GM12873 (cell line): ENCODE results near the gene UMPS.

ENCODE experiments used
- TF ChIP-seq, protein P1 (sequence below): IDR thresholded peaks from 2 replicates; pipeline ENCODE4 v1.5.1; 2012; ENCODE audit warnings: low read depth, mild to moderate bottlenecking, moderate library complexity, low read length, control low read depth; ENCODE audit not compliant: insufficient read depth; ENCODE audit errors: missing control alignments

The UMPS gene

DNA sequence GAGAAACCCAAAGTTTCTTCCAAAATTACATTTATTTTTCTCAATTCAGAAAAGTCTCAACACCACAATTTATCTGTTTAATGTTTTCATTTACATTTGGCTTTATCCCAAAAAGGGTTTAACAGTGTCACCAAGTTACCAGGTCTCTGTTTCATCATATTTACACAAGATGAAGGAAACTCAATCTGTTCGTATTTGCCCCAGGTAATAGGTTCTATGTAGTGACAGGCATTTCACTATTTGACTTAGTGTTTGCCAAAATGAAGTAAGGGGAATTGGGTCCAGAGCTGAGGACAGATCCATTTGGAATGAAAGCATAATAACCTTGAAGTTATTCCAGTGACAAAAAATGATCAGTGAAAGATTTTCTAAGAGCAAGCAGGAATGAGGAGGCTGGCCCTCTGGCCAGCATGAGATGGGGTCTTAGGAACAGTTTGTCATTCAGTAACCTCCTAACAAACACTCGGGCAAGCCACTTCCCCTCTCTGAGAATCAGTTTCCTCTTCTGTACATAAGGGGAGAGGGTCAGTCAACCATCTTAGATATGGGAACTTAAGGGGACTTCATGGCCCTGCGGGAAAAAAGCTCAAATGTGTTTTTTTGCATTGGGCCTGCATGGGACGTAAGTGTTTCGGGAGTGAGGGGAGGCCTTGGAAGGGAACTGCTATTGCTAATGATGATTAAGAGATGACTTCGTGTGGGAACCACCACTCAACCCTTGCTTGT, 31.8 kb downstream of the UMPS start:
- TF ChIP-seq, protein P1, sequence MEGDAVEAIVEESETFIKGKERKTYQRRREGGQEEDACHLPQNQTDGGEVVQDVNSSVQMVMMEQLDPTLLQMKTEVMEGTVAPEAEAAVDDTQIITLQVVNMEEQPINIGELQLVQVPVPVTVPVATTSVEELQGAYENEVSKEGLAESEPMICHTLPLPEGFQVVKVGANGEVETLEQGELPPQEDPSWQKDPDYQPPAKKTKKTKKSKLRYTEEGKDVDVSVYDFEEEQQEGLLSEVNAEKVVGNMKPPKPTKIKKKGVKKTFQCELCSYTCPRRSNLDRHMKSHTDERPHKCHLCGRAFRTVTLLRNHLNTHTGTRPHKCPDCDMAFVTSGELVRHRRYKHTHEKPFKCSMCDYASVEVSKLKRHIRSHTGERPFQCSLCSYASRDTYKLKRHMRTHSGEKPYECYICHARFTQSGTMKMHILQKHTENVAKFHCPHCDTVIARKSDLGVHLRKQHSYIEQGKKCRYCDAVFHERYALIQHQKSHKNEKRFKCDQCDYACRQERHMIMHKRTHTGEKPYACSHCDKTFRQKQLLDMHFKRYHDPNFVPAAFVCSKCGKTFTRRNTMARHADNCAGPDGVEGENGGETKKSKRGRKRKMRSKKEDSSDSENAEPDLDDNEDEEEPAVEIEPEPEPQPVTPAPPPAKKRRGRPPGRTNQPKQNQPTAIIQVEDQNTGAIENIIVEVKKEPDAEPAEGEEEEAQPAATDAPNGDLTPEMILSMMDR = no peak

DNA sequence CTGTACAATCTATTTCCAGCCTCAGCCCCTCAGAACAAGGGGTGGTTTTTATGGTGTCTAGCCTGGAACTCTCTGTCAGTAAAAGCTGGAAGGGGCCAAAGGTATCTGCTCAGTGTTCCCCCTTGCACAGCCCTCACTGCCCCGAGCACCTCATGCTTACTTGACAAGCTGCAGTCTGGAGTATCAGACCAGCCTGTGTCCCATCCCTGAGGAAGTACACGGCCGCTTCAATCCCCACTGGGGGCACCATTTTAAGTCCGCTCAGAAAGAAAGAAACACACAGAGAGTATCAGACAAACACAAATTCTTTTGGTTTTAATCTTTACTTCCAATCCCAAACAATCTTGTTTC, 32.4 kb downstream of the UMPS start:
- TF ChIP-seq, protein P1 = no peak

DNA sequence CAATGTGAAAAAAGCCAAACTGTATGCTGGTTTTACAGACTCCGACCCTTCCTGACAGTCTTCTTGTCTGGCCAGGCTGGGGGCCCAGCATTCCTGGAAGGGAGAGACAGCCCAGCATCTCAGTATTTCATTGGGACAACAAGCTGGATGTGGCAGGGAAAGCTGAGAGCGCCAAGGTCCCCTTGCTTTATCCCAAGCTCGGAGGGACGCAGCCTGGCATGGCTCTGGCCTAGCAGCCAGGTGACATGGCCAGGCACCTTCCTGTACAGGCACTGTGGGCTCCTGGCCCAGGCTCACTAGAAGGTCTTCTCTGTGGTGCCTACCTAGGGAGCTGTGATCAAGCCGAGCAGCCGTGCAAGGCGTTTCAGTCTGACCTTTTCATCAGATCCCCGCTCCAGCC, 33.0 kb downstream of the UMPS start:
- TF ChIP-seq, protein P1 = no peak

DNA sequence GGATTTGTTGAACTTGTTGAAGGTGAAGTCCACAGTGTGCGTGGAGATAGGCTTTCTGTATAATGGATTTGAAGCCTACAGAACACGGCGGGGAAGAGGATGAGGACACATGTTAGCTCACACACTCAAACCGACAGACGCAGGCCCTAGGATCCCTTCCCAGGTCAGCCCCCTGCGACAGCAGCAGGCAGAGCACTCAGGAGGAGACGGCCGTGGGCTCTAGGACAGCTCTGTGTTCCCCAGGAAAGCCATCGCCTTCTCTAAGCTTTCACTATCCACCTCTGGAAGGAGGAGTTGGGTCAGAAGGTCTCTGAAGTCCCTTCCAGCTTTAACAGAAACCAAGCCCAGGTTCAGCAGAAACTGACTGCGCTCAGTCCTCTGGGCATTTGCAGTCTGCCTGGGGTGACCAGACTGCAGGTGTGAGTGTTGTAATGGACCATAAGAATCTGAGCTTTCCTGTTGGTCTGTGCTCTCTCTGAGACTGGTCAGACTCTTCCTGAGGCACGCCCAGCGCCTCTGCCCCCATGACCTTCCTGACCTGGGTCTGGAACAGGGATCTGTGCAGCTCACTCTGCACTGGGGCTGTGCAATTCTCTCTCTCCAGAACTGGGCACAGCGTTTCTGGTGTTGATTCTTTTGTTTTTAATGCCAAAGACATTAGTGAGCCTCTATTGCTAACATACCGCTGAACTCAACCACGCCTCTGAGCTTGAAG, 33.5 kb downstream of the UMPS start:
- TF ChIP-seq, protein P1 = no peak

DNA sequence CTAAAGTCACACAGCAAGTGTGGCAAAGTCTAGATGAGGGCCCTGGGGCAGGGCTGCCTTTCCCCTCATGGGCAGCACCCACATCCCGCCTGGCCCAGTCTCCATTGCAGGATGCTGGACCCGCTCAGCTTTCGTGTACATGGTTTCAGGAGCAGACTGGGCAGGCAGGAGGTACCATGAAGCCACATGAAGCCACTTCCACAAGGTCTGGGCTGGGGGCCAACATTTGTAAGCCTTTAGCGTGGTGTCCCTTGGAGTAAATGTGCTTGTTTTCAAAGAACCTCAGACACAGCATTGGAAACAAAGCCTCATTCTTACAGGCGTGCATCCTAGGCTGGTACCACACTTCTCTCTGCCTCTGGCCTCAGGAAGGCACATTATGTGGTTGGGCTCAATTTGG, 34.5 kb downstream of the UMPS start:
- TF ChIP-seq, protein P1 = no peak

DNA sequence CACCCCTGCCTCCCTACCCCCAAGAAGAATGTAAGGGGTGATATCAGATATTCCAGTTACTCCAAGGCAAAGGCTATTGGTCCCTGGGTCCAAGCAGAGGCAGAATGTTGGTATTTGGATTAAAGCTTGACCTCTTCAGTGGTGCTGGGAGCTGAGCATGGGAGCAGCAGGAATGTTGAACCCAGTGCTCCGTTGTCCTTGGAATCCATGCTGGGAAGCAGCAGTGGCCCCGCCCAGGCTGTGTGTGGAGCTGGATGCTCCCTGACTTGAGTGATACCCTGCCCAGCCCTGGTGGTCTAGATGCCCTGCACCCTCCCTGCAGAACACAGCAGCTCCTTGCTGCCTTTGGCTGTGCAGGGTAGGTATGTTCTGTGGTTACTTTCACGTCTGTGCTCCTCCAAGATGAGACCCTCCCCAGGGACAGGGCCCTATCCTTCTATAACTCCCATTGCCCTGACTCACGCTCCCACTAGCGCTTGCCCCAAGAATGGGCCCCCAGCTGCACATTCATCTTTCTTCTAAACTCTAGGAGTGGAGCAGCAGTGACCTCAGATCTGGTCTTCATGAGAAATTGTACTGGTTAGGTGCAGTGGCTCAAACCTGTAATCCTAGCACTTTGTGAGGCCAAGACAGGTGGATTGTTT, 35.1 kb downstream of the UMPS start:
- TF ChIP-seq, protein P1 = no peak

DNA sequence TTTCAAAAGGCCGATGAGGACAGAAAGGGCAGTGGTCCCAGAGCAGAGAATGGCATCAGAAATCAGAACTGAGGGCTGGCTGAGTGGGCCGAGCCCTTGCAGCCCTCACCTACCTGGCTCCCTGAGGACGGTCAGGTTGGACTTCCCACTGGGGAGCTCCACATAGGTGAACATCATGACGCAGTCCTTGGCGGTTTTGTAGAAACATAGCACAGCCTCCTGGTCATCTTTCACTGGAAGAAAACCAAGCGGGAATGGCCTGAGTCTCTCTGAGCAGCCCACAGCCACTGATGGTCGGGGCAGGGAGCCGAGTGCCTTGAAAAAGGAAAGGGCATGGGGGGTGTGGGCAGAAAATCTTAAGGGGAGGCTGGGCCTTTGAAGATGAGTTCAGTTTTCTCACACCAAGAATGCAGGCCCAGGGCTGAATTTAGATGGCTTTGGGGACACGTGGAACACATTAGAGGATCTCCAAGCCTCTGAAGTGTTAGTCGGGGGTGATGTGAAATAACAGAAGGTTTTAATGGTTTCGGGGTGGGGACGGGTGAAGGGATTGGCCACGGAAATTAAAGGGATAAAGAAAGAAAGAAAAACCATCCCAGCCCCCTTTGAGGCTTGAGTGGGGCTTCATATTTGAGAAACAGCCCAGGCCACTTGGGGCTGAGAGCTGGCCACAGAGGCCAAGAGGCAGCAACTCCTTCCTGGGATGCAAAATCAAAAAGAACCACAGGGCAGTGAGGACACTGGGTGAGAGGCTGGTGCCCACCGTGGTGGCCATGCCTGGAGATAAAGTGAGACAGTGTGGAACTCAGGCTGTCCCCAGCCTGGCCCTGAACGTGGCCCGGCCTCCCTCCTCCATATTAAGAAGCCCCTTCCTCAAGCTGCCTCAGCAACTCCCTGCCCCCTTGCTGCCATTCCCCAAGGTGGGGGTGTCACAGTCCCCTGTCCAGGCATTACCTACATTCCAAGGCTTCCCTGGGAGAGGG, 36.2 kb downstream of the UMPS start:
- TF ChIP-seq, protein P1 = no peak
